ENCODE results near the gene TMEM132D. TPM values are rescaled to one million over a fixed set of nuclear protein-coding genes. Genes with fewer than 3 reads are reported as not detected.

TMEM132D gene
- total and polyA plus RNA-seq, 2 experiments from 2014 or later: 2.0 to 2.4 TPM

DNA sequence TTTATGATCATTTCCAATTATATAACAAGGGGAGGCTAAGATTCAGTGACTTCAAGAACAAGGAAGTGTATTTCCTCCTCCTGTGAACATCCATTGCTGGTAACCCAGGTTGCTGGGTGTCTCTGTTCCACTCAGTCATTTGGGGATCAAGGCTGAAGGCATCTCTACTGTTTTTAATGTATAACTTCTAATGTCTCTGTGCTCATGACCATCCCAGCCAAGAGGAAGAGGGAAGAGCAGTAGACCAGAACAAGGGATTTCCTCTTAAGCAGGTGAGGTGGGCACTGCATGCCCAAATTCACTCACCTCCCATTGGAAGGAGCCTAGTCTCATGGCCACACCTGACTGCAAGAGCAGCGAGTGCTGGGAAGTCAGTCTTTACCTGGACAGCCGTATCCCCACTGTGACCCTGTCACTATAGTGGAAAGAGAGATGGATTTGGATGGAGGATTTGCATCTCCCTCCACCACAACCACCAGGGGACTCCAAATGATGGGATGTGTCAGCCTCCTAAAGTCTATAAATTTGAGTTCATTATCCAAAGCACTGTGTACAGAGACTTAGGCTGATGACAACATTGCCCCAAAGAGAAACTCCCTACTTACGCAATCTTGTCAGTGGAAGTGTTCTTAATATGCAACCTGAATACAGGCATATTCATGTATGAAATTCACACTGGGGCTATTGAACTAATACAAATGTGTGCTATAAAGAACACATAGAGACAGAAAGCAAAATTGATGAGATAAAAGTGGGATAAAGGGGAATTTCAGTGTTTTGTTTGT lies 368.7 kb downstream of the TMEM132D start:
- no peak overlapping the region for H3K27ac ChIP-seq
- TF ChIP-seq CTCF (IDR thresholded peaks at IDR 0.05; ENCODE audit: poor library complexity) (no peak), EZH2 (IDR thresholded peaks at IDR 0.05; ENCODE audit: borderline replicate concordance) (no peak), EZH2phosphoT487 (IDR thresholded peaks at IDR 0.05; ENCODE audit: low read depth, severe bottlenecking, unreplicated experiment) (no peak)
- peak; percentile 26 for DNase-seq (ENCODE audit: low spot score)
- H3K36me3 ChIP-seq (replicated peaks; ENCODE audit: insufficient read depth, low read depth): no peaks in the 10 kb centered on the region
- no peaks in the 10 kb centered on the region for H3K9me2 ChIP-seq (replicated peaks; ENCODE audit: insufficient read depth)
- no peaks in the 10 kb centered on the region for H4K20me1 ChIP-seq (ENCODE audit: insufficient read depth, poor library complexity, severe bottlenecking)
- peaks cover 9% of the 10 kb centered on the region for H3K4me1 ChIP-seq (ENCODE audit: insufficient read depth)
- H2AFZ ChIP-seq: no peak overlapping the region
- H3K79me2 ChIP-seq: no peaks in the 10 kb centered on the region
- H3K9me3 ChIP-seq (ENCODE audit: low read depth): no peaks in the 10 kb centered on the region
- no peak overlapping the region for H3K4me3 ChIP-seq
- WGBS (ENCODE audit: low lambda C conversion rate, missing lambda C conversion rate): 89% methylated on average over 3 of the region's 3 CpGs
- H3K4me2 ChIP-seq: no peak overlapping the region
- no peaks in the 10 kb centered on the region for H3K27me3 ChIP-seq

GRCh38 chr12:129532707-129533499 lies 370.9 kb downstream of the TMEM132D start:
- Histone ChIP-seq H3K4me3 (no peak overlapping the region), H3K27me3 (no peaks in the 10 kb centered on the region), H3K9me3 (ENCODE audit: low read depth) (no peaks in the 10 kb centered on the region), H2AFZ (no peak overlapping the region), H3K36me3 (replicated peaks; ENCODE audit: insufficient read depth, low read depth) (no peaks in the 10 kb centered on the region), H3K9me2 (replicated peaks; ENCODE audit: insufficient read depth) (no peaks in the 10 kb centered on the region), H3K4me2 (no peak overlapping the region), H3K4me1 (ENCODE audit: insufficient read depth) (peaks cover 9% of the 10 kb centered on the region), H3K79me2 (no peaks in the 10 kb centered on the region), H3K27ac (no peak overlapping the region), H4K20me1 (ENCODE audit: insufficient read depth, poor library complexity, severe bottlenecking) (no peaks in the 10 kb centered on the region)
- WGBS (ENCODE audit: low lambda C conversion rate, missing lambda C conversion rate): 65% methylated on average over 17 of the region's 17 CpGs
- TF ChIP-seq EZH2 (IDR thresholded peaks at IDR 0.05; ENCODE audit: borderline replicate concordance): no peak
- TF ChIP-seq CTCF (IDR thresholded peaks at IDR 0.05; ENCODE audit: poor library complexity): no peak
- DNase-seq (ENCODE audit: low spot score): no peak

DNA sequence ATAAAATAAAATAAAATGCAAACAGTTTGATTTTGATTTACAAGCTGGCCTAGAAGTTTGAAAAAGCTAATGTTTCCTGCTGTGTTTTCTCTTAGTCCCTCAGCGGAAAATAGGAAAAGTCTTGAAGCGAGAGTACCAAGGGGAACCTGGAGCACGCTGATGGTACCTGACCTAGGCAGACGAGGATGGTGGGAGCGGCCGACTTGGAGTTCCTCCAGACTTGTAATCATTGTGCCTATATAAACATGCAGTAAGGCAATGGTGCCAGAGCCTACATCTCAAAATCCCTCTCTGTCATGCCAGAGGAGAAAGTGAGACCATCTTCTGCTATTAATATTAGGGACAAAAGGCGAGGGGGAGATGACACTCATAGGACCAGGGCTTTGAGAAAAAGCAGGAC lies 371.7 kb downstream of the TMEM132D start:
- Histone ChIP-seq H3K27ac (peak overlapping the region; percentile 91), H3K4me3 (no peak overlapping the region), H3K27me3 (no peaks in the 10 kb centered on the region), H3K4me2 (no peak overlapping the region), H3K36me3 (replicated peaks; ENCODE audit: insufficient read depth, low read depth) (no peaks in the 10 kb centered on the region), H3K4me1 (ENCODE audit: insufficient read depth) (peaks cover 9% of the 10 kb centered on the region), H3K9me3 (ENCODE audit: low read depth) (no peaks in the 10 kb centered on the region), H3K9me2 (replicated peaks; ENCODE audit: insufficient read depth) (no peaks in the 10 kb centered on the region), H2AFZ (no peak overlapping the region), H3K79me2 (no peaks in the 10 kb centered on the region), H4K20me1 (ENCODE audit: insufficient read depth, poor library complexity, severe bottlenecking) (no peaks in the 10 kb centered on the region)
- TF ChIP-seq CTCF (IDR thresholded peaks at IDR 0.05; ENCODE audit: poor library complexity) (no peak), EZH2phosphoT487 (IDR thresholded peaks at IDR 0.05; ENCODE audit: low read depth, severe bottlenecking, unreplicated experiment) (no peak), EZH2 (IDR thresholded peaks at IDR 0.05; ENCODE audit: borderline replicate concordance) (no peak)
- WGBS (ENCODE audit: low lambda C conversion rate, missing lambda C conversion rate): 76% methylated on average over 7 of the region's 7 CpGs
- DNase-seq (ENCODE audit: low spot score): no peak
